ENCODE data around the gene OSBPL3. TPM values are rescaled to one million over a fixed set of nuclear protein-coding genes. Genes with fewer than 3 reads are reported as not detected.

Gene OSBPL3
- total and polyA plus RNA-seq, 2 donors (not counting 1 experiment from before 2014, with no cell fraction given), result 13.5 to 67.6 TPM

- Histone ChIP-seq H3K4me3 (ENCODE audit: control extremely low read depth in 1 of 5, extremely low read depth in 1 of 5, insufficient read depth in 1 of 5, low read depth in 2 of 5, low read length in 4 of 5) (no peak overlapping the region), H4K20me1 (ENCODE audit: control insufficient read depth, insufficient read depth, low read length, poor library complexity, severe bottlenecking) (no peaks in the 10 kb centered on the region), H3K4me1 (ENCODE audit: control insufficient read depth in 2 of 2, insufficient read depth in 2 of 2, low read length in 2 of 2) (no peaks in the 10 kb centered on the region), H3K36me3 (replicated peaks in 1 of 2; ENCODE audit: control extremely low read depth in 1 of 2, control insufficient read depth in 1 of 2, extremely low read depth in 1 of 2, insufficient read depth in 2 of 2, low read length in 1 of 2) (no peaks in the 10 kb centered on the region), H3K9me3 (ENCODE audit: control extremely low read depth in 1 of 3, control insufficient read depth in 2 of 3, insufficient read depth in 1 of 3, low read length in 2 of 3) (peaks cover 0 to 10% (median 3%) of the 10 kb centered on the region in 3 donors), H3K79me2 (ENCODE audit: control insufficient read depth, insufficient read depth, low read length) (no peaks in the 10 kb centered on the region), H3K9ac (ENCODE audit: low read length) (no peak overlapping the region), H3K27ac (ENCODE audit: low read length in 2 of 2) (no peak overlapping the region), H3K27me3 (replicated peaks in 1 of 4; ENCODE audit: control extremely low read depth in 1 of 4, control insufficient read depth in 3 of 4, insufficient read depth in 4 of 4, low read length in 3 of 4) (peaks cover 0 to 2% (median 0%) of the 10 kb centered on the region in 4 experiments), H2AFZ (ENCODE audit: insufficient read depth, low read depth, low read length, poor library complexity, severe bottlenecking) (no peak overlapping the region), H3K4me2 (replicated peaks; ENCODE audit: low read depth, low read length, poor library complexity, severe bottlenecking) (no peak overlapping the region)
- H3K4me1 Mint-ChIP-seq, result peaks cover 7% of the 10 kb centered on the region
- no peak for TF ChIP-seq CTCF (IDR thresholded peaks at IDR 0.05)
- no peak for TF ChIP-seq EZH2 (IDR thresholded peaks at IDR 0.05; ENCODE audit: borderline replicate concordance, insufficient read depth, low read depth, low read length, poor library complexity, severe bottlenecking)
- ATAC-seq (ENCODE audit: low read depth), result no peak
- WGBS (ENCODE audit: insufficient coverage), result 95% methylated on average over 2 of the region's 2 CpGs
- H3K27me3 Mint-ChIP-seq, result no peaks in the 10 kb centered on the region
- intact Hi-C loops (cut with micrococcal nuclease), result no loop called here
- ChIA-PET POLR2A (no interaction called here), CTCF (no interaction called here)
- H3K4me3 Mint-ChIP-seq, result no peak overlapping the region
- H3K9me3 Mint-ChIP-seq (ENCODE audit: insufficient read depth), result peaks cover 6% of the 10 kb centered on the region
- no peak overlapping the region for H3K27ac Mint-ChIP-seq
- DNase-seq, result no peak
Observed at GRCh38 chr7:24783698-24784097, 196.3 kb downstream of the OSBPL3 start.

GRCh38 chr7:24781106-24781505, 198.9 kb downstream of the OSBPL3 start:
- Histone ChIP-seq H3K27me3 (replicated peaks in 1 of 4; ENCODE audit: control extremely low read depth in 1 of 4, control insufficient read depth in 3 of 4, insufficient read depth in 4 of 4, low read length in 3 of 4) (peaks cover 0 to under 1% (median 0%) of the 10 kb centered on the region in 4 experiments), H3K27ac (ENCODE audit: low read length in 2 of 2) (no peak overlapping the region), H3K4me1 (ENCODE audit: control insufficient read depth in 2 of 2, insufficient read depth in 2 of 2, low read length in 2 of 2) (no peaks in the 10 kb centered on the region), H4K20me1 (ENCODE audit: control insufficient read depth, insufficient read depth, low read length, poor library complexity, severe bottlenecking) (no peaks in the 10 kb centered on the region), H2AFZ (ENCODE audit: insufficient read depth, low read depth, low read length, poor library complexity, severe bottlenecking) (no peak overlapping the region), H3K9me3 (ENCODE audit: control extremely low read depth in 1 of 3, control insufficient read depth in 2 of 3, insufficient read depth in 1 of 3, low read length in 2 of 3) (peaks cover 0 to 10% (median 3%) of the 10 kb centered on the region in 3 donors), H3K79me2 (ENCODE audit: control insufficient read depth, insufficient read depth, low read length) (no peaks in the 10 kb centered on the region), H3K4me2 (replicated peaks; ENCODE audit: low read depth, low read length, poor library complexity, severe bottlenecking) (no peak overlapping the region), H3K9ac (ENCODE audit: low read length) (no peak overlapping the region), H3K4me3 (ENCODE audit: control extremely low read depth in 1 of 5, extremely low read depth in 1 of 5, insufficient read depth in 1 of 5, low read depth in 2 of 5, low read length in 4 of 5) (no peak overlapping the region), H3K36me3 (replicated peaks in 1 of 2; ENCODE audit: control extremely low read depth in 1 of 2, control insufficient read depth in 1 of 2, extremely low read depth in 1 of 2, insufficient read depth in 2 of 2, low read length in 1 of 2) (no peaks in the 10 kb centered on the region)
- DNase-seq (no peak), ATAC-seq (ENCODE audit: low read depth) (no peak)
- intact Hi-C loops (cut with micrococcal nuclease), result no loop called here
- H3K27ac Mint-ChIP-seq, result no peak overlapping the region
- peaks cover 8% of the 10 kb centered on the region for H3K4me1 Mint-ChIP-seq
- H3K4me3 Mint-ChIP-seq, result no peak overlapping the region
- no peaks in the 10 kb centered on the region for H3K27me3 Mint-ChIP-seq
- POLR2A ChIA-PET, result no interaction called here
- CTCF ChIA-PET, result no interaction called here
- 86% methylated on average over 1 of the region's 4 CpGs for WGBS (ENCODE audit: insufficient coverage)
- TF ChIP-seq CTCF (IDR thresholded peaks at IDR 0.05), result no peak
- TF ChIP-seq EZH2 (IDR thresholded peaks at IDR 0.05; ENCODE audit: borderline replicate concordance, insufficient read depth, low read depth, low read length, poor library complexity, severe bottlenecking), result no peak
- H3K9me3 Mint-ChIP-seq (ENCODE audit: insufficient read depth), result peaks cover 6% of the 10 kb centered on the region

Data from B cell (primary cell).